Endothelial cell of umbilical vein (primary cell): ENCODE measurements around the gene ADAMTSL5.

Experiments used
- CTCF ChIP-seq, 2 donors: IDR thresholded peaks; 1 replicate in 1 of 2; 2 replicates in 1 of 2; pipeline ENCODE4 v1.5.1; 2011; ENCODE audit warnings: low read length in 2 of 2, mild to moderate bottlenecking in 2 of 2, moderate library complexity in 2 of 2, control low read depth in 1 of 2, inconsistent platforms in 1 of 2, low read depth in 1 of 2; ENCODE audit not compliant: insufficient read depth in 1 of 2; ENCODE audit errors: extremely low read depth in 1 of 2
- POLR2AphosphoS5 ChIP-seq: IDR thresholded peaks from 2 replicates; pipeline ENCODE4 v1.6.1; 2012; ENCODE audit warnings: low read depth, mild to moderate bottlenecking, control low read depth, low read length, moderate library complexity; ENCODE audit not compliant: insufficient read depth

GRCh38 chr19:1505991-1506881 lies 6.6 kb downstream of the ADAMTSL5 start:
- TF ChIP-seq CTCF (IDR thresholded peaks at IDR 0.05; ENCODE audit: extremely low read depth in 1 of 2, insufficient read depth in 1 of 2, low read depth in 1 of 2, low read length in 2 of 2), result no peak
- TF ChIP-seq POLR2AphosphoS5, result no peak
